H9 (cell line): ENCODE results near the gene TRPM2. TPM values are rescaled to one million over a fixed set of nuclear protein-coding genes. Genes with fewer than 3 reads are reported as not detected.

Experiments used
- DNase-seq: peaks from one replicate; pipeline ENCODE4 v3.0.0-alpha.2; 2017
- H2AFZ ChIP-seq: one replicate; pipeline ENCODE4 v1.6.1; 2013; ENCODE audit warnings: mild to moderate bottlenecking, low read length, control low read depth, moderate library complexity
- H2AK5ac ChIP-seq: 2 replicates; pipeline ENCODE4 v1.6.1; 2013; ENCODE audit warnings: low read length, control low read depth, mixed read lengths; ENCODE audit not compliant: insufficient read length
- H2BK120ac ChIP-seq: one replicate; pipeline ENCODE4 v1.6.1; 2013; ENCODE audit warnings: low read depth, mild to moderate bottlenecking, low read length, control low read depth, inconsistent platforms; ENCODE audit not compliant: poor library complexity, severe bottlenecking
- H2BK12ac ChIP-seq: 2 replicates; pipeline ENCODE4 v1.6.1; 2013; ENCODE audit warnings: low read length, control low read depth, mixed read lengths, low read depth; ENCODE audit not compliant: insufficient read length
- H2BK15ac ChIP-seq: 2 replicates; pipeline ENCODE4 v1.6.1; 2013; ENCODE audit warnings: low read depth, low read length, control low read depth
- H2BK20ac ChIP-seq: one replicate; pipeline ENCODE4 v1.6.1; 2013; ENCODE audit warnings: low read depth, mild to moderate bottlenecking, low read length, control low read depth, inconsistent platforms; ENCODE audit not compliant: poor library complexity, severe bottlenecking
- H2BK5ac ChIP-seq: 2 replicates; pipeline ENCODE4 v1.6.1; 2013; ENCODE audit warnings: low read length, control low read depth, mixed read lengths; ENCODE audit not compliant: insufficient read length
- H3K14ac ChIP-seq: 2 replicates; pipeline ENCODE4 v1.6.1; 2013; ENCODE audit warnings: low read length, control low read depth; ENCODE audit not compliant: insufficient read depth
- H3K18ac ChIP-seq: 2 replicates; pipeline ENCODE4 v1.6.1; 2013; ENCODE audit warnings: low read depth, mild to moderate bottlenecking, mixed read lengths, low read length, control low read depth; ENCODE audit not compliant: insufficient read length
- H3K23ac ChIP-seq: 2 replicates; pipeline ENCODE4 v1.6.1; 2013; ENCODE audit warnings: low read length, control low read depth, mixed read lengths, low read depth; ENCODE audit not compliant: insufficient read length
- H3K23me2 ChIP-seq: 2 replicates; pipeline ENCODE4 v1.6.1; 2013; ENCODE audit warnings: low read depth, mild to moderate bottlenecking, mixed read lengths, low read length, control low read depth; ENCODE audit not compliant: insufficient read length, poor library complexity, severe bottlenecking
- H3K27ac ChIP-seq: 2 replicates; pipeline ENCODE4 v1.5.1; 2013; ENCODE audit warnings: low read length, control low read depth, mixed read lengths, low read depth; ENCODE audit not compliant: insufficient read length
- H3K27me3 ChIP-seq: 2 replicates; pipeline ENCODE4 v1.6.1; 2013; ENCODE audit warnings: low read length, control low read depth, inconsistent platforms; ENCODE audit not compliant: insufficient read depth
- H3K4ac ChIP-seq: 2 replicates; pipeline ENCODE4 v1.6.1; 2013; ENCODE audit warnings: low read depth, mild to moderate bottlenecking, control low read depth, inconsistent platforms, low read length, moderate library complexity
- H3K4me1 ChIP-seq: 2 replicates; pipeline ENCODE4 v1.6.1; 2013; ENCODE audit warnings: low read length, control low read depth, inconsistent platforms; ENCODE audit not compliant: insufficient read depth
- H3K4me2 ChIP-seq: 2 replicates; pipeline ENCODE4 v1.6.1; 2013; ENCODE audit warnings: low read length, control low read depth, mixed read lengths; ENCODE audit not compliant: insufficient read length, insufficient read depth
- H3K56ac ChIP-seq: 2 replicates; pipeline ENCODE4 v1.6.1; 2013; ENCODE audit warnings: low read depth, mild to moderate bottlenecking, mixed read lengths, low read length, control low read depth; ENCODE audit not compliant: insufficient read length
- H3K79me1 ChIP-seq: 2 replicates; pipeline ENCODE4 v1.6.1; 2013; ENCODE audit warnings: low read depth, mild to moderate bottlenecking, moderate library complexity, low read length, control low read depth, inconsistent platforms; ENCODE audit not compliant: insufficient read depth, poor library complexity, severe bottlenecking
- H3K79me2 ChIP-seq: 2 replicates; pipeline ENCODE4 v1.6.1; 2013; ENCODE audit warnings: low read length, control low read depth, inconsistent platforms; ENCODE audit not compliant: insufficient read depth
- H3K9ac ChIP-seq: 2 replicates; pipeline ENCODE4 v1.6.1; 2013; ENCODE audit warnings: low read length, control low read depth, mixed read lengths; ENCODE audit not compliant: insufficient read length; ENCODE audit errors: extremely low read depth
- H3K9me3 ChIP-seq: one replicate; pipeline ENCODE4 v1.6.1; 2013; ENCODE audit warnings: low read depth, low read length, inconsistent platforms; ENCODE audit not compliant: control insufficient read depth
- H3T11ph ChIP-seq: one replicate; pipeline ENCODE4 v1.6.1; 2013; ENCODE audit warnings: mild to moderate bottlenecking, low read length, control low read depth, inconsistent platforms
- H4K20me1 ChIP-seq: one replicate; pipeline ENCODE4 v1.6.1; 2013; ENCODE audit not compliant: control insufficient read depth, insufficient read length, insufficient read depth
- H4K5ac ChIP-seq: 2 replicates; pipeline ENCODE4 v1.6.1; 2013; ENCODE audit warnings: low read depth, mild to moderate bottlenecking, mixed read lengths, low read length, control low read depth; ENCODE audit not compliant: insufficient read length
- H4K8ac ChIP-seq: replicated peaks from 2 replicates; pipeline ENCODE4 v1.6.1; 2013; ENCODE audit warnings: low read length, control low read depth, mixed read lengths, low read depth; ENCODE audit not compliant: insufficient read length
- H4K91ac ChIP-seq: 2 replicates; pipeline ENCODE4 v1.6.1; 2013; ENCODE audit warnings: low read depth, mild to moderate bottlenecking, moderate library complexity, mixed read lengths, low read length, control low read depth; ENCODE audit not compliant: insufficient read length
- H3K27ac Mint-ChIP-seq, 3 experiments: 2 replicates in 2 of 3; 3 replicates in 1 of 3; pipeline ENCODE4 v1.8.0; 2020 to 2021; ENCODE audit warnings: mixed read lengths in 3 of 3, mild to moderate bottlenecking in 1 of 3, moderate library complexity in 1 of 3
- H3K27me3 Mint-ChIP-seq: 2 replicates; pipeline ENCODE4 v1.8.0; 2021; ENCODE audit warnings: low read depth, mild to moderate bottlenecking, moderate library complexity, mixed read lengths
- H3K36me3 Mint-ChIP-seq, 3 experiments: 2 replicates in 2 of 3; 3 replicates in 1 of 3; pipeline ENCODE4 v1.8.0; 2020 to 2021; ENCODE audit warnings: low read depth in 3 of 3, mixed read lengths in 3 of 3; ENCODE audit not compliant: insufficient read depth in 1 of 3
- H3K4me1 Mint-ChIP-seq, 2 experiments: 2 replicates each; pipeline ENCODE4 v1.8.0; 2020; ENCODE audit warnings: mixed read lengths in 2 of 2
- H3K4me3 Mint-ChIP-seq, 2 experiments: 2 replicates in 1 of 2; 3 replicates in 1 of 2; pipeline ENCODE4 v1.8.0; 2020 to 2021; ENCODE audit warnings: mild to moderate bottlenecking in 2 of 2, mixed read lengths in 2 of 2, moderate library complexity in 1 of 2
- H3K9me3 Mint-ChIP-seq, 2 experiments: 2 replicates in 1 of 2; 3 replicates in 1 of 2; pipeline ENCODE4 v1.8.0; 2020; ENCODE audit warnings: mild to moderate bottlenecking in 2 of 2, mixed read lengths in 2 of 2, moderate library complexity in 1 of 2
- CTCF ChIP-seq: fragments of 200-600 bp; sonication (generic); conservative IDR thresholded peaks from 3 replicates; pipeline ENCODE4 v1.8.0; 2021; ENCODE audit warnings: antibody characterized with exemption, mild to moderate bottlenecking
- WGBS: extraction: QIAGEN DNeasy Blood & Tissue Kit; methylation state at CpG from one replicate; pipeline ENCODE4 v1.1.7; 2013; ENCODE audit warnings: missing lambda C conversion rate, low lambda C conversion rate, mixed read lengths; ENCODE audit not compliant: insufficient read length; ENCODE audit errors: extremely low coverage; 5-methylcytosine and 5-hydroxymethylcytosine counted together
- total RNA-seq: library from RNA; stranded (reverse); gene quantifications from 2 replicates; pipeline ENCODE4 v1.2.1, GENCODE V29; 2021

TRPM2 gene
- total RNA-seq, 1 experiment from 2014 or later, result 0.68 TPM

GRCh38 chr21:44378646-44379514 is 25.5 kb downstream of the TRPM2 start:
- H3K27ac ChIP-seq, result no peak overlapping the region
- Mint-ChIP-seq H3K4me1 (peaks cover 19 to 22% of the 10 kb centered on the region in 2 experiments), H3K27me3 (peaks cover 25% of the 10 kb centered on the region), H3K9me3 (peaks cover 21 to 24% of the 10 kb centered on the region in 2 experiments), H3K36me3 (peaks cover 0 to 9% (median 4%) of the 10 kb centered on the region in 3 experiments; a peak in 4 of 7 replicates), H3K27ac (peak overlapping the region in 1 of 3 experiments; percentile 26; a peak in 1 of 7 replicates), H3K4me3 (no peak overlapping the region; a peak in 1 of 5 replicates)
- H3K79me1 ChIP-seq, result no peaks in the 10 kb centered on the region
- H3K23ac ChIP-seq, result no peak overlapping the region
- no peak overlapping the region for H3K18ac ChIP-seq
- H2BK5ac ChIP-seq, result no peak overlapping the region
- WGBS, result no CpG with 5 or more reads among the region's 34 CpGs
- H2BK120ac ChIP-seq, result no peak overlapping the region
- no peaks in the 10 kb centered on the region for H3K27me3 ChIP-seq
- no peak overlapping the region for H3K4ac ChIP-seq
- H4K20me1 ChIP-seq, result no peaks in the 10 kb centered on the region
- H2BK15ac ChIP-seq, result no peak overlapping the region
- no peak overlapping the region for H4K91ac ChIP-seq
- no peak overlapping the region for H2BK20ac ChIP-seq
- H3K9me3 ChIP-seq, result no peaks in the 10 kb centered on the region
- H4K5ac ChIP-seq, result no peak overlapping the region
- no peak overlapping the region for H2AK5ac ChIP-seq
- H3K23me2 ChIP-seq, result no peaks in the 10 kb centered on the region
- H3K9ac ChIP-seq, result no peak overlapping the region
- H2BK12ac ChIP-seq, result no peak overlapping the region
- no peak overlapping the region for H3K56ac ChIP-seq
- H4K8ac ChIP-seq, result no peak overlapping the region
- H3K79me2 ChIP-seq, result no peaks in the 10 kb centered on the region
- no peak overlapping the region for H2AFZ ChIP-seq
- H3K4me2 ChIP-seq, result no peak overlapping the region
- H3K4me1 ChIP-seq, result no peaks in the 10 kb centered on the region
- H3T11ph ChIP-seq, result no peak overlapping the region
- no peak overlapping the region for H3K14ac ChIP-seq
- no peak for DNase-seq
- no peak for TF ChIP-seq CTCF
